Central memory CD4-positive, alpha-beta T cell (primary cell): ENCODE measurements around the gene ESAM.
A peak's percentile ranks its signal among the peaks of the same experiment; 100 is the strongest.

ENCODE experiments used
- DNase-seq: peaks from one replicate; pipeline ENCODE4 v3.0.0; 2022

Gene ESAM

DNA sequence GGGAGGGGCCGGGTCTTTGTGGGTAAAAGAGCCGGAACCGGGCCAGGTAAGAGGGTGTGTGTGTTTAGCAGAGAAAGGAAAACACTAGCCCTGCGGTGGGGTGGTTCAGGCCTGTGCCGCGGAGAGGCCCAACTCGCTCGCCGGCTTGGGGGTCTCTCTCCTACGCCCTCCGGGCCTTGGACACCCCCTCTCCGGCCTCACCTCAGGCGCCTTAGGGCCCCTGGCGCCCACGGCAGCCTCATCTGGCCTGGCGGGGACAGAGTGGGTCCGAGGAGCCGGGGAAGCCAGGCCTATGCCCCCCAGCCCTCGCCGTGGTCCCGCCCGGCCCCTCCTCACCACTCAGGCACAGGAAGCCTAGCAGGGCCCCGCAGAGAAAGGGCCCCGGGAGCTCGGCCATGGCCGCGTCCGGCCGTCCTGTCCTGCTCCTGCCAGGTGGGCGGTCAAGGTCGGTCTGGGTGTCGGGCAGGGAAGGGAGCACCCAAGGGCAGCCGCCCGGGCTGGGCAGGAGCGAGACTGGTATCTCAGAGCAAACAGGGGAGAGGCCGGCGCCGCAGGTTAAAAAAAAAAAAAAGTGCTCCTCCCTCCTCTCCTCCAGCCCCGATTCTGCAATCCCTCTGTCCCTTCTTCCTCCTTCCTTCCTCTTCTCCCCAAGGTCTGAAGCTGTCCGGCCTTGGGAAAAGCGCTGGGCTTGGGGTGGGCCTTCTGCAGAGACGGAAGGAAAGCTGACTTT, 10.2 kb downstream of the ESAM start, which contains the start of gene VSIG2:
VSIG2 (minus strand) TSS at position 515 of the 730 bp plus-strand sequence; CDS start at position 397, 118 bp downstream.
- DNase-seq, result no peak

DNA sequence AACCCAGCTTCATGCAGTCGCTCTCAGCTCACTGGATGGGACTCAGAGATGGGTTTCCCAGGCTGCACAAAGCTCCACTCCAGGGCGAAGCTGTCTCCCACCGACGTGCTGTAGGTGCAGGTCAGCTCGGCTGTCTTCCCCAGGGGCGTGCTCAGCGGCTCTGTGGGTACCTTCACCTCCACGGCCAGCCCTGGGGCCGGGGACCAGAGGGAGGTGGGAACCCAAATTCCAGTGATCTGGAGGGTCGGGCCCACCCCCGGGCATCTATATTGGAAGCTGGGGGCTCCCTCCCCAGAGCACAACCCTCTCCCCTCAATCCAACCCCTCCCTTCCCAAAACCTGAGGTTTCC, 10.7 kb downstream of the ESAM start:
- DNase-seq, result no peak

GRCh38 chr11:124749912-124750311, 12.2 kb downstream of the ESAM start:
- DNase-seq, result no peak

GRCh38 chr11:124748481-124749343, 13.4 kb downstream of the ESAM start:
- no peak for DNase-seq

DNA sequence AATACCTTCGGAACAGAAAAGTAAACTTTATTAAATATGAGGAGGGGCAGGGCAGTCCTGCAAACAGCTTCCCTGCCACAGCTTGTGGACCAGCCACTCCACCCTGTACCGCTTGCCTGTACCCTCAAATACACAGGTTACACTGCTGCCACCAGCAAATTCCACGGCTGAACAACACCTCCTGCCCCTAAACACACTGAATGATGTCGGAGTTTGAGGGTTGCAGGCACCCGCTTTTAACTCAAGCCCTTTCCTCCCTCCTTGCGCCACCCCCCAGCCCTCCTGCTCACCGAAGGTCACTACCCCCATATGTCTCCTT, 14.0 kb downstream of the ESAM start:
- no peak for DNase-seq

DNA sequence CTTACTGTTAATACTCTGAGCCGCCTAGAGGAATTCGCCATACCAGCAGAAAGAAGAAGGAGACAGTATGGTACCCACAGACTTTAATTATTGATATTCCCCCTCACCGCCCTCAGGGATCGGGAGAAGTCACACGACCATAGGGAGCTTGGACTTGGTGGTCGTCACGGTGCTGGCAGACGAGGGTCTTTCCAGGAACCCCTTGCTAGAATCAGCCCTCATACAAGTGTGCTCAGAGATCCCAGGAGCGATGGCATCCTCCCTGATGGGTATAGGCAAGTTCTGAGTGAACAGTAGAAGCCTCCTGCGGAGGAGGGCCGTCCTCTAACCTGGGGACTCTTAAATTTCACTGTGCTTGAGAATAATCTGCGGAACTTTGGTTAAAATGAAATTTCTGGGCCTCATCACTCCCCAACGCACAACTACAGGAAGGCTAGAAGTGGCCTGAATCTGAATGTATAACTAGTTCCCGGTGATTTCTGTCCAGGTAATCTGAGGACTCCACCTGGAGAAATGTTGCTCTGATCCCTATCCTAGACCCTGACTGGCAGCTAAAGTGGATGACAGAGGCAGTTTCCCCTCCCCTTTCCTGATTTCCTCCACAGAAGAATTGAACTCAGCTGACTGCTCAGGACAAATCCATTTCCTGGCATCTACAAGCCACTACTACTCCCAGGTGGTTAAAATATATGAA, 14.5 kb downstream of the ESAM start:
- no peak for DNase-seq

DNA sequence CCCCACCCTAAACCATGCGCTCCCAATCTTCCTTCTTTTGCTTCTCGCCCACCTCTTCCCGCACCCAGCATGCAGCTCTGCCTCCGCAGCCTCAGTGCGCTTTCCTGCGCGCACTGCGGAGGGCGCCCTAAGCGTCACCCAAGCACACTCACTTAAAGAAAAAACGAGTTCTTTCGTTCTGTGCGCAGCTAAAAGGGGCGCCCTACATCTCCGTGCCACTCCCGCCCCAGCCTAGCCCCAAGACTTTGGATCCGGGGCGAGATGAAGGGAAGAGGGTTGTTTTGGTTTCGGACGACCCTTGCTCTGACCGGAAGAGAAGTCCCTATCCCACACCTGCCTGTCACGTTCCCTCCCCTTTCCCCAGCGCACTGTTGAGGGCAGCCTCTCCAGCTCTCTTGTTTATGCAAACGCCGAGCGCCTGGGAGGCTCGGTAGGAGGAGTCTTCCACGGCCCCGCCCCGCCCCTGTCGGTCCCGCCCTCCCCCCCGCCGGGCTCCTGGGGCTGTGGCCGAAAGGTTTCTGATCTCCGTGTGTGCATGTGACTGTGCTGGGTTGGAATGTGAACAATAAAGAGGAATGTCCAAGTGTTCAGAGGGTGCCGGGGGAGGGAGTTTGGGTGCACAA, 15.4 kb downstream of the ESAM start:
- peak; percentile 79 for DNase-seq

DNA sequence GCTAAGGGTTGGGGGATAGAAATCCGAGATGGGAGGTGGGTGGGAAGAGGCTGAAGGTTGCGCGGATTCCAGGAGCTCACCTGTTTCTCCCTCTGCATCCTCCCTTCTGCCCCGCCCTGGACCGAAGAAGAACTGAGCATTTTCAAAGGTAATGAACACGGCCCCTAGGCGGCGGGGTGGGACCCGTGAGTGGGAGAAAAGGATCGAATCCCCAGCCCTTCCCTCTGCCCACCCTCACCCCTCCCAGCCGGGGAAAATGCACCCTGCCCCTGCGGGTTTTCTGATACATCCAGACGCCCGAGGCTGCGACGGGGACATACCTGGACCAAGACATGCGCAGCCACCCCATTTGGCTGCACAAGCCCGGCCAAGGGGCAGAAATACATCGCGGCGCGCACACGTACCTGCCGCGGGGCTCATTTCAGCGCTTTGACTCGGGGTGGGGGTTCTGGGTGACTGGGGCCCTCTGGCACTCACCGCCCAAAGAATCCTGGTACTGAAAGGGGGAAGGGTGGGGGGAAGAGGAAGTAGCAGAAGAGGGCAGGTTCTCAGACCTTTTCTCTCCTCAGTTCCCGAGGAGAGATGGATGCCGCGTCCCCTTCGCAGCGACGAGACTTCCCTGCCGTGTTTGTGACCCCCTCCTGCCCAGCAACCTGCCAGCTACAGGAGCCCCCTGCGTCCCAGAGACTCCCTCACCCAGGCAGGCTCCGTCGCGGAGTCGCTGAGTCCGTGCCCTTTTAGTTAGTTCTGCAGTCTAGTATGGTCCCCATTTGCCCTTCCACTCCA, 16.1 kb downstream of the ESAM start:
- DNase-seq, result peak; percentile 16

GRCh38 chr11:124745270-124745834, 16.7 kb downstream of the ESAM start:
- DNase-seq, result no peak

GRCh38 chr11:124743050-124743449, 19.0 kb downstream of the ESAM start:
- DNase-seq, result no peak

DNA sequence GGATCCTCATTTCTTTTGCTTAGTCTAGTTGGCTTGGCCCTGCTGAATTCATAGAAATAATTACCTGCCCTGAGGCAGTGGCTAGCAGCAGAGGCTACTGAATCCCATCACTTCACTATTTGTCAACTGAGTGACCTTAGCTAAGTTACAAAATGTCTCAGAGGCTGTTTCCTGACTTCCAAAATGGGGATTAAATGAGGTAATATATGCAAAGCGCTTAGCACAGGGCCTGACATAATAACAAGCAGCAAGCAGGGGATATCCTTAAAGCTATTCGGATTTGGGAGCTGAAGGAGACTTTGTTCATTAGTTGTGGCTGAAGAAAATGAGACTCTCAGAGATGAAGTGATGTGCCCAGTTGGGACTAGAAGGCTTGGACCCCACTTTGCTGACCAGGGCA, 19.5 kb downstream of the ESAM start:
- DNase-seq, result no peak

GRCh38 chr11:124740277-124740882, 21.7 kb downstream of the ESAM start:
- DNase-seq, result peak; percentile 53

DNA sequence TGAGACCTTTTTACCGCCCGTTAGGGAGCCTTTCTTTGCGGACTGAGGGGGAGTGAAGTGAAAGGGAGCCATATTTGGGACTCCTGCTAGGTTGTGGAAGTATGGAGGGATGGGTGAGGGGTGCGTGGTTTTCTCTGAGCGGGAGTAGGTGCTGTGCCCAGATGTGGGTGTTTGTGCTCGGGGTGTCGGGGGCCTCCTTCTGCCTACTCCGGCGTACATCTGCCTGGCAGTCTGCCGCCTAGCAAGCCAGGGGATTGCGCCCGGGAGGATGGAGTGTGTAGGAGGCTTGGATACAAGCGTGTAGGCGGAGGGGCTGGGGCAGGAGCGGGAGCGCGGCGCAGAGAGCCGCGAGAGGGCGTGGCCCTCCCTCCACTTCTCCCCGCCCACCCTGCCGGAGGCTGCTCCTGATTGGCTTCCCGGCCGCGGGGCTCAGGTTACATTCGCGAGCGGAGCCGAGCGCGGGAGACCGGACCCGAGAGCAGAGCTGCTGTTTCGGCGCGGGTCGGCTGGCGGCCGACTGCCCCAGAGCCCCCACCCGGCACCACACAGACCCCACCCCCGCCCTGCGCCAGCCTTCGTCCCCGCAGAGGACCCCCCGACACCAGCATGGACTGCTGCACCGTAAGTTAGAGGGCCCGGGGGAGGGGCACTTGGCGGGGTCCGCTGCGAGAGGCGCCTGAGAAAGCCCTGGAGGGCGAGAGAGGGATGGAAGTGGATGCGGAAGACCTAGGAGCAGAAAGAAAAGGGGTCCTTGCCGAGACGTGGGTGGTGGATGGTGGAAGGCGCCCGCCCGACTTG, 22.4 kb downstream of the ESAM start, which contains the start of gene NRGN:
NRGN (plus strand) TSS at position 464 of the 798 bp plus-strand sequence; CDS start at position 607, 143 bp downstream.
- DNase-seq, result peak; percentile 69

- DNase-seq, result no peak
These were observed 23.2 kb downstream of the ESAM start for GRCh38 chr11:124738713-124739478.

DNA sequence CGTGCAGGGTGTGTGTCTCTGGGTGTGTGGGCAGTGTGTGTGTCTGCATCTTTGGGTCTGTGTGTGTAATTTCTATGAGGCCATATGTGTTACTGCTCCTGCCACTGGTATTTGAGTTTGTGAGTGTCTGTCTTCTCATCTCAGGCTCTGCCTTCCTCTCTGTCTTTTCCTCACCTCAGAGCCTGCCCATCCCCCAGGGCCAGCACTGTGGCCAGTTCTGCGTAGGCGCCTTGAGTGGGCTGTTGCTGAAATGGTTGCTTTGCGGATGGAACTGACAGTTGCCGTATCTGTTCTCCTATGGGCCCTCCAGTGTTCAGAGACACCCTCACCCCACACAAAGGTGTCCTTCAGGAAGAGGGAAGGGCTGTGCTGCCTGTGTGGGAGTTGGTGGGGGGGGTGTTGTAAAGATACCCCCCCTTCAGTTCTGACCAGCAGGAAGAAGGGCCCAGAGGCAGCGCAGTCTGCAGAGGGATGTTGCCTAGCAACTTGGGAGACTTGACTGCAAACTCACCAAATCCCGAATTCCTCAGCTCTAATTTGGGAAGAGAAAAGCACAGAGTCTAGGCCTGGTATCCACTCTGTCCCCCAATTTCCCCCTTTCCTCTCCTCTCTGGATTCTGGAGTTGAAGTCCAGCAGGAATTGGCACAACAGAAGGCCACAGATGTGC, 24.3 kb downstream of the ESAM start:
- no peak for DNase-seq

DNA sequence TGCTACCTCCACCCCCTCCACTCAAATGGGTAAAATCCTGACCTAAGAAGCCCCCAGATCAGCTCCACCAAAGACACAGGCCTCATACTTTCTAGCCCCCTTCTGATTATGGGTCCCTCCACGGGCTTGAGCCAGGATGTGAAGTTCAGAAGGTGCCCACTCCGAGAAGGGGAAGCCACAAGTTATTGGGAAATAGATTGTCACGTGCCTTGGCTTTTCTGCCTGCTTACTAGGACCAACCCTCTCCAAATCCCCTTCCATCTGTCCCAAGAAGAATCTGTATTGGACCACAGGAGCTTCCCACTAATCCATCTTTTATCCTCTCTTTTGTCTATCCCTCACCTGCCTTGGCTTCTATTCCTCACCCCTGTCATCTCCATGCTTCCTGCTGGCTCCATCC, 25.4 kb downstream of the ESAM start:
- no peak for DNase-seq

DNA sequence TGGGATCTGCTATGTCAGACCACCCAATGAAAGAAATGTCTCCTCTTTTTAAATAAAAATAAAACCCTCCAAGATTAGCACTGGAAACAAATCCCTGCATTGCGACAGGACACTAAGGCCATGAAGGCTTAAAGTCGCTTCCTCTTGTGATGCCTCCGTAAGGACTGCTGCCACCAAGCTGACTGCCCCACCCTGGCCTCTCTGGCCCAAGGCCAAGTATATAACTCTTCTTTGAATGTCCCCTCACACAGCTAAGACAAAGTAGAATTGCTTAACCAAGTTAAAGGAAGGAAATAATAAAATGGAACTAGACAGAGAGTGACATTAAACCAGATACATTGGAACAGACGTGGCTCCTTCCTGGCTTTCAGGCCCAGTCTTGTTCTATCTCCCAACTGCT, 29.9 kb downstream of the ESAM start:
- no peak for DNase-seq

DNA sequence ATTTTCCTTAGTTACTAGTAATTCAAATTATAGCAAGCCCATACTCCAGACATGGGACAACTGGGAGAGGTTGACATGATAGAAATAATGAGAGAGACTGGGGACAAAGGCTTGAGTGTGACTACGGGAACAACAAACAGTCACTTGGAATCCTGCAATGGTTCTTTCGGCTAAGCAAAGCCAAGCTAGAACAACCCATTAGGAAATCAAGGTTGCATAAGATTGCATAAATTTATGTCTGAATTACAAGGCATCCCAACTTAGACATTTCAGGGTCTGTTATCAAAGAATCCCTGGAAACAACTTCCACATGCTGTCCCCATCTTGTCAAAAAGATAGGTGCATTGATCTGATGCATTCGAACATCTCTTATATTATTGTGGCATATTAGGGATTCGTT, 32.5 kb downstream of the ESAM start:
- no peak for DNase-seq

GRCh38 chr11:124728134-124728533, 34.0 kb downstream of the ESAM start:
- no peak for DNase-seq
